GM12878 (cell line): ENCODE results near the gene RAI14.

Experiments used
- CHD4 ChIP-seq: fragments of 200-600 bp; sonication (generic); IDR thresholded peaks from 2 replicates; pipeline ENCODE4 v1.6.1; 2016; ENCODE audit warnings: mild to moderate bottlenecking
- CTCF ChIP-seq, 3 experiments: IDR thresholded peaks in 2 of 3; conservative IDR thresholded peaks in 1 of 3; 2 replicates each; pipeline ENCODE4 v1.5.1; 2011; ENCODE audit warnings: low read depth in 3 of 3, low read length in 3 of 3, mild to moderate bottlenecking in 3 of 3, control low read depth in 2 of 3, moderate library complexity in 2 of 3, inconsistent platforms in 1 of 3, mixed read lengths in 1 of 3; ENCODE audit not compliant: control insufficient read depth in 2 of 3, insufficient read depth in 1 of 3; ENCODE audit errors: extremely low read depth in 1 of 3
- ESRRA ChIP-seq: IDR thresholded peaks from 2 replicates; pipeline ENCODE4 v1.6.1; 2012; ENCODE audit warnings: mild to moderate bottlenecking, low read length, improper control_type of control experiment
- MXI1 ChIP-seq: fragments of 150-350 bp; IDR thresholded peaks from 2 replicates; pipeline ENCODE4 v1.6.1; 2011; ENCODE audit warnings: low read depth, mild to moderate bottlenecking, inconsistent platforms, low read length, improper control_type of control experiment
- POLR2A ChIP-seq: IDR thresholded peaks from 2 replicates; pipeline ENCODE4 v1.6.1; 2011; ENCODE audit warnings: low read depth, mild to moderate bottlenecking, low read length
- PRDM15 ChIP-seq: fragments of 450-650 bp; formaldehyde crosslinking; IDR thresholded peaks from 2 replicates; pipeline ENCODE4 v1.4.0; 2020; ENCODE audit warnings: mild to moderate bottlenecking, moderate library complexity
- REST ChIP-seq: IDR thresholded peaks from 2 replicates; pipeline ENCODE4 v1.6.1; 2012; ENCODE audit warnings: mild to moderate bottlenecking, low read depth, low read length
- SMARCA5 ChIP-seq: fragments of 450-650 bp; IDR thresholded peaks from 2 replicates; pipeline ENCODE4 v1.6.1; 2017; ENCODE audit warnings: mild to moderate bottlenecking
- TCF12 ChIP-seq: IDR thresholded peaks from 2 replicates; pipeline ENCODE4 v1.6.1; 2011; ENCODE audit warnings: low read depth, mild to moderate bottlenecking, low read length
- ZNF24 ChIP-seq: fragments of 450-650 bp; IDR thresholded peaks from 2 replicates; pipeline ENCODE4 v1.6.1; 2017; ENCODE audit warnings: antibody characterized with exemption, mild to moderate bottlenecking

GRCh38 chr5:34653708-34654107 is 2.4 kb upstream of the RAI14 start:
- no peak for TF ChIP-seq REST
- TF ChIP-seq CHD4: no peak
- TF ChIP-seq CTCF (IDR thresholded peaks at IDR 0.05 in 2 of 3, conservative IDR thresholded peaks at IDR 0.05 in 1 of 3; ENCODE audit: control insufficient read depth in 2 of 3, extremely low read depth in 1 of 3, insufficient read depth in 1 of 3, low read depth in 3 of 3, low read length in 3 of 3): no peak
- no peak for TF ChIP-seq ZNF24
- no peak for TF ChIP-seq SMARCA5
- no peak for TF ChIP-seq POLR2A
- TF ChIP-seq TCF12: no peak
- no peak for TF ChIP-seq ESRRA
- TF ChIP-seq PRDM15 (CRISPR knock-in tag): no peak
- no peak for TF ChIP-seq MXI1
